Neural cell (in vitro differentiated cells): ENCODE results near the gene CAMK2D.

Source experiments
- POLR2AphosphoS5 ChIP-seq: IDR thresholded peaks from 2 replicates; pipeline ENCODE4 v1.6.1; 2012
- TF ChIP-seq, protein P1 (sequence below): IDR thresholded peaks from 2 replicates; pipeline ENCODE4 v1.6.1; 2012; ENCODE audit warnings: borderline replicate concordance

DNA sequence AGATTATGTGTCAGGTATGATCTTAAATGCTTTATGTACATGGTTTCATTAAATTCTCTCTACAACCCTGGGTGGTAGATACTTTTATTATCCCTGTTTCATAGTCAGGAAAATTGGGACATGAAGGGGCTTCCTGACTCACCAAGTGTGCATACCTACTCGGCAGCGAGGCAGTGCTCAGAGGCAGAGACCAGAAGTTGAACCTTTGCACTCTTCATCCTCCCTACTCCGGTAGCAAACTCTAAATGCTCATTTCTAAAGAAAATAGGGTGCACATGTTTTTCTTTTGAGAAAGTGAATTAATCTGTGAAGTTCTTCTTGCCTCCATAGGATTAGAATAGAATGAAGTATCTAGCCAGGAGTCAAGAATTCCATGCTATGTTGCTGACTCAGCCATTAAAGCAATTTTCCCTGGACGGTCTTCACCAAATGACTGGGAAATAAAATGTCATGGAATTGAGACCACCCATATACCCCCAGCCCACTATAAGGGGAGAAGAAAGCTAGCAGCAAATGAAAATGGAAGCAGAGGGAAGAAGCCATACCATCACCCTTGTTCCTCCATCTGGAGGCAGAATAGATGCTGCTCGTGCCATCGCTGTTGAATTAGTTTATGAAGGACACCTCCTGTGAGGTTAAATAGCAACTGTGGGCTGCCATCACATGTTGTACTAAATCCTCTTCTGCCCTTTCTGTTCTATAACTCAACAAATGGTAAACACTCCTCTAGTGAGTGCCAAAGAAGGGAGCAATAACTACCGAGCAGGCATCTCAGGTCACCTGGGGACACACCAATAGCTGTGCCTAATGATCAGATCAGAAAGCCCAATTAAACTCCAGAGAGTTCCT, 355.4 kb downstream of the CAMK2D start:
- no peak for TF ChIP-seq POLR2AphosphoS5
- TF ChIP-seq, protein P1, sequence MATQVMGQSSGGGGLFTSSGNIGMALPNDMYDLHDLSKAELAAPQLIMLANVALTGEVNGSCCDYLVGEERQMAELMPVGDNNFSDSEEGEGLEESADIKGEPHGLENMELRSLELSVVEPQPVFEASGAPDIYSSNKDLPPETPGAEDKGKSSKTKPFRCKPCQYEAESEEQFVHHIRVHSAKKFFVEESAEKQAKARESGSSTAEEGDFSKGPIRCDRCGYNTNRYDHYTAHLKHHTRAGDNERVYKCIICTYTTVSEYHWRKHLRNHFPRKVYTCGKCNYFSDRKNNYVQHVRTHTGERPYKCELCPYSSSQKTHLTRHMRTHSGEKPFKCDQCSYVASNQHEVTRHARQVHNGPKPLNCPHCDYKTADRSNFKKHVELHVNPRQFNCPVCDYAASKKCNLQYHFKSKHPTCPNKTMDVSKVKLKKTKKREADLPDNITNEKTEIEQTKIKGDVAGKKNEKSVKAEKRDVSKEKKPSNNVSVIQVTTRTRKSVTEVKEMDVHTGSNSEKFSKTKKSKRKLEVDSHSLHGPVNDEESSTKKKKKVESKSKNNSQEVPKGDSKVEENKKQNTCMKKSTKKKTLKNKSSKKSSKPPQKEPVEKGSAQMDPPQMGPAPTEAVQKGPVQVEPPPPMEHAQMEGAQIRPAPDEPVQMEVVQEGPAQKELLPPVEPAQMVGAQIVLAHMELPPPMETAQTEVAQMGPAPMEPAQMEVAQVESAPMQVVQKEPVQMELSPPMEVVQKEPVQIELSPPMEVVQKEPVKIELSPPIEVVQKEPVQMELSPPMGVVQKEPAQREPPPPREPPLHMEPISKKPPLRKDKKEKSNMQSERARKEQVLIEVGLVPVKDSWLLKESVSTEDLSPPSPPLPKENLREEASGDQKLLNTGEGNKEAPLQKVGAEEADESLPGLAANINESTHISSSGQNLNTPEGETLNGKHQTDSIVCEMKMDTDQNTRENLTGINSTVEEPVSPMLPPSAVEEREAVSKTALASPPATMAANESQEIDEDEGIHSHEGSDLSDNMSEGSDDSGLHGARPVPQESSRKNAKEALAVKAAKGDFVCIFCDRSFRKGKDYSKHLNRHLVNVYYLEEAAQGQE, result no peak
